ENCODE measurements around the gene C3orf18. TPM values are rescaled to one million over a fixed set of nuclear protein-coding genes. Genes with fewer than 3 reads are reported as not detected.

The C3orf18 gene
- total RNA-seq, 1 experiment from 2014 or later = 5.0 TPM

DNA sequence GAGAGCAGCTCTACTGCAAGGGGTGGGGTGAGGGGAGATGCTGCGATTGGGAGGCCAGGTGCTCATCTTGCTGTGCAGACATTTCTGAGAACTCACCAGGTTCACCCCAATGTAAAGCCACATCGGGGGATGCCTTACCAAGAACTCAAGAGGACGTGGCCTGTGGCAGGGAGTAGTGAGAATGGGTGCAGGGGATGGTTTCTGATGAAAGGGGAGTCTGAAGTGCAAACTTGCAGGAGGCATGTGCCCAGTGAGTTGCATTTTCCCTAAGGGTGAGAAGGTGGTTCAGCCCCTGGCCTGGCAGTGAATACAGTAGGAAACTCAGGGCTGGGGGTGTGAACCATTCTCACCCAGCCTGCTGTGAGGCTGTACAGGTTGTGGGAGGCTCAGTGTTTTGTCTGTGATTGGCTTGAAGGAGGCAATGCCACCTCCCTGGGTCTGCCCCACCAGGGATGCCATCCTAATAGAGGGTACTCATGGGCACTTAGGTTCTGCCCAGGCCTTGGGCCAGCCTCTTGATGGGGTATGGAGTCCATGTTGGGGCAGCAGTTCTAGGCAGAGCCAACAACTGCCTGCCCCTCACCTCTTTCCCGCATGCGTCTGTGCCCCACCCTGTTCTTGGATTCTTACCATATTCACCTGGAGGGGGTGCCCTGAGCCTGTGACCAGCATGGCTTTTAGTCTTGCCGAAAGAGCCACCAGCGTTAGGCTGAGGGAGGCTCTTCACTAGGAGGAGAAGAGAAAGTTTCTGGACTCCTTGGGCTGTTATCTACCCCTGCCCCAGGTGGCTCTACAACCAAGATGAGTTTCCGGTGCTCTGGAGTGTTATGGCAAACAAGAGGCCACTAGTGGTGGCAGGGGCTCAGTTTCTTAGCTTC lies 6.3 kb upstream of the C3orf18 start:
- CTCF ChIA-PET = no interaction called here
- Histone ChIP-seq H3K4me3 (ENCODE audit: low read depth in 2 of 2, low read length in 2 of 2) (no peak overlapping the region), H3K4me1 (ENCODE audit: control insufficient read depth, insufficient read depth, low read length) (no peaks in the 10 kb centered on the region), H3K27me3 (ENCODE audit: control insufficient read depth, insufficient read depth, low read length) (no peaks in the 10 kb centered on the region), H3K9me3 (ENCODE audit: control insufficient read depth, insufficient read depth, low read depth, low read length) (no peaks in the 10 kb centered on the region), H3K36me3 (ENCODE audit: control insufficient read depth, insufficient read depth, low read length) (peaks cover 3% of the 10 kb centered on the region; the same call in 1 of the 2 replicates), H3K27ac (ENCODE audit: low read length) (no peak overlapping the region)
- no TSS peak for BruUV-seq (replicated peaks)
- POLR2A ChIA-PET = no interaction called here
- no peak for TF ChIP-seq TCF7L2 (IDR thresholded peaks at IDR 0.05; ENCODE audit: low read depth, low read length)
- no peak for TF ChIP-seq REST (IDR thresholded peaks at IDR 0.05; ENCODE audit: insufficient read depth in 1 of 2, low read depth in 2 of 2, low read length in 1 of 2)
- TF ChIP-seq CTCF (IDR thresholded peaks at IDR 0.05) = no peak
- TF ChIP-seq POLR2AphosphoS5 (IDR thresholded peaks at IDR 0.05; ENCODE audit: low read depth, low read length) = no peak
- no peak for TF ChIP-seq SIN3A (IDR thresholded peaks at IDR 0.05; ENCODE audit: borderline replicate concordance, insufficient read depth, low read depth, low read length)
- DNase-seq (ENCODE audit: low read depth, low spot score) (no peak), ATAC-seq (no peak)
- intact Hi-C loops (cut with micrococcal nuclease; ENCODE audit: unreplicated experiment) = no loop called here
- in situ Hi-C loops (cut with HindIII; ENCODE audit: low pct_unique_long_range_greater_than_20kb, low sequenced_read_pairs) = no loop called here

GRCh38 chr3:50572801-50573371 lies 5.3 kb upstream of the C3orf18 start:
- BruUV-seq (replicated peaks) = no TSS peak
- in situ Hi-C loops (cut with HindIII; ENCODE audit: low pct_unique_long_range_greater_than_20kb, low sequenced_read_pairs) = no loop called here

More at GRCh38 chr3:50572801-50573371, 5.3 kb upstream of the C3orf18 start:
- Histone ChIP-seq H3K36me3 (ENCODE audit: control insufficient read depth, insufficient read depth, low read length) (peaks cover 3% of the 10 kb centered on the region; the same call in 1 of the 2 replicates), H3K4me1 (ENCODE audit: control insufficient read depth, insufficient read depth, low read length) (peaks cover 4% of the 10 kb centered on the region), H3K27ac (ENCODE audit: low read length) (no peak overlapping the region), H3K9me3 (ENCODE audit: control insufficient read depth, insufficient read depth, low read depth, low read length) (no peaks in the 10 kb centered on the region), H3K4me3 (ENCODE audit: low read depth in 2 of 2, low read length in 2 of 2) (no peak overlapping the region), H3K27me3 (ENCODE audit: control insufficient read depth, insufficient read depth, low read length) (no peaks in the 10 kb centered on the region)
- POLR2A ChIA-PET = no interaction called here
- TF ChIP-seq TCF7L2 (IDR thresholded peaks at IDR 0.05; ENCODE audit: low read depth, low read length) (no peak), REST (IDR thresholded peaks at IDR 0.05; ENCODE audit: insufficient read depth in 1 of 2, low read depth in 2 of 2, low read length in 1 of 2) (no peak), POLR2AphosphoS5 (IDR thresholded peaks at IDR 0.05; ENCODE audit: low read depth, low read length) (no peak), CTCF (IDR thresholded peaks at IDR 0.05) (no peak), SIN3A (IDR thresholded peaks at IDR 0.05; ENCODE audit: borderline replicate concordance, insufficient read depth, low read depth, low read length) (no peak)
- CTCF ChIA-PET = no interaction called here
- ATAC-seq (no peak), DNase-seq (ENCODE audit: low read depth, low spot score) (no peak)
- intact Hi-C loops (cut with micrococcal nuclease; ENCODE audit: unreplicated experiment) = loop anchor here (1.0 kb wide), 1 partner anchor 40 kb away; no protein-coding TSS in a partner anchor

Data from Panc1 (cell line).